ENCODE results near the gene TIMM17A. TPM values are rescaled to one million over a fixed set of nuclear protein-coding genes. Genes with fewer than 3 reads are reported as not detected.

The TIMM17A gene
- total RNA-seq, 4 donors from 2014 or later: 18.7 to 34.9 (median 29.7) TPM

GRCh38 chr1:201930803-201931202 is 24.5 kb upstream of the TIMM17A start:
- no peaks in the 10 kb centered on the region for H3K36me3 ChIP-seq
- peaks cover 0 to 12% of the 10 kb centered on the region in 2 donors for H3K4me1 ChIP-seq
- H3K9me3 ChIP-seq: no peaks in the 10 kb centered on the region
- intact Hi-C loops (cut with DNase I; ENCODE audit: low total_unique reads): no loop called here
- H3K27ac ChIP-seq: peak overlapping the region; percentile 45 to 67
- TF ChIP-seq POLR2A (IDR thresholded peaks at IDR 0.05): no peak
- H3K4me3 ChIP-seq: no peak overlapping the region
- H3K27me3 ChIP-seq: no peaks in the 10 kb centered on the region
- no peak for DNase-seq

- peak overlapping the region; percentile 56 to 94 for H3K27ac ChIP-seq
- intact Hi-C loops (cut with DNase I; ENCODE audit: low total_unique reads): no loop called here
- H3K4me3 ChIP-seq: no peak overlapping the region
- no peaks in the 10 kb centered on the region for H3K27me3 ChIP-seq
- no peak for TF ChIP-seq CTCF (IDR thresholded peaks at IDR 0.05)
- no peak for TF ChIP-seq POLR2A (IDR thresholded peaks at IDR 0.05)
- peaks cover 11 to 12% of the 10 kb centered on the region in 2 donors for H3K4me1 ChIP-seq
- DNase-seq: no peak
- H3K36me3 ChIP-seq: no peaks in the 10 kb centered on the region
- H3K9me3 ChIP-seq: no peaks in the 10 kb centered on the region
Measured at GRCh38 chr1:201933840-201934430, 21.4 kb upstream of the TIMM17A start.

- intact Hi-C loops (cut with DNase I; ENCODE audit: low total_unique reads): no loop called here
- Histone ChIP-seq H3K36me3 (no peaks in the 10 kb centered on the region), H3K9me3 (no peaks in the 10 kb centered on the region), H3K27me3 (no peaks in the 10 kb centered on the region), H3K4me3 (peak overlapping the region in 1 of 2 donors; percentile 60), H3K4me1 (peaks cover 11 to 12% of the 10 kb centered on the region in 2 donors), H3K27ac (peak overlapping the region; percentile 94 to 98)
- DNase-seq: no peak
- TF ChIP-seq POLR2A (IDR thresholded peaks at IDR 0.05) (no peak), CTCF (IDR thresholded peaks at IDR 0.05) (no peak)
Measured at GRCh38 chr1:201937624-201938213, 17.6 kb upstream of the TIMM17A start.

- intact Hi-C loops (cut with DNase I; ENCODE audit: low total_unique reads): no loop called here
- no peak for DNase-seq
- Histone ChIP-seq H3K27ac (peak overlapping the region; percentile 94 to 98), H3K4me1 (peaks cover 11 to 12% of the 10 kb centered on the region in 2 donors), H3K9me3 (no peaks in the 10 kb centered on the region), H3K27me3 (no peaks in the 10 kb centered on the region), H3K4me3 (peak overlapping the region in 1 of 2 donors; percentile 60), H3K36me3 (no peaks in the 10 kb centered on the region)
- TF ChIP-seq CTCF (IDR thresholded peaks at IDR 0.05) (no peak), POLR2A (IDR thresholded peaks at IDR 0.05) (no peak)
Measured at GRCh38 chr1:201938440-201939035, 16.8 kb upstream of the TIMM17A start.

GRCh38 chr1:201939148-201939547 is 16.2 kb upstream of the TIMM17A start:
- Histone ChIP-seq H3K27ac (peak overlapping the region; percentile 94 to 98), H3K4me1 (peaks cover 11 to 12% of the 10 kb centered on the region in 2 donors), H3K36me3 (no peaks in the 10 kb centered on the region), H3K27me3 (no peaks in the 10 kb centered on the region), H3K4me3 (peak overlapping the region; percentile 60 to 63), H3K9me3 (no peaks in the 10 kb centered on the region)
- no peak for DNase-seq
- intact Hi-C loops (cut with DNase I; ENCODE audit: low total_unique reads): no loop called here
- no peak for TF ChIP-seq POLR2A (IDR thresholded peaks at IDR 0.05)
- no peak for TF ChIP-seq CTCF (IDR thresholded peaks at IDR 0.05)
